GM19238 (cell line): Measurements from ENCODE around the gene SLC39A1.
"Not testable (repeated sequence)": the region's sequence is repeated elsewhere in the genome, so short reads cannot be mapped to it uniquely, and the experiment has no call there.

Experiments used
- DNase-seq: peaks from one replicate; pipeline ENCODE4 v3.0.0; 2011; ENCODE audit warnings: low spot score; ENCODE audit not compliant: insufficient read length

Gene SLC39A1

DNA sequence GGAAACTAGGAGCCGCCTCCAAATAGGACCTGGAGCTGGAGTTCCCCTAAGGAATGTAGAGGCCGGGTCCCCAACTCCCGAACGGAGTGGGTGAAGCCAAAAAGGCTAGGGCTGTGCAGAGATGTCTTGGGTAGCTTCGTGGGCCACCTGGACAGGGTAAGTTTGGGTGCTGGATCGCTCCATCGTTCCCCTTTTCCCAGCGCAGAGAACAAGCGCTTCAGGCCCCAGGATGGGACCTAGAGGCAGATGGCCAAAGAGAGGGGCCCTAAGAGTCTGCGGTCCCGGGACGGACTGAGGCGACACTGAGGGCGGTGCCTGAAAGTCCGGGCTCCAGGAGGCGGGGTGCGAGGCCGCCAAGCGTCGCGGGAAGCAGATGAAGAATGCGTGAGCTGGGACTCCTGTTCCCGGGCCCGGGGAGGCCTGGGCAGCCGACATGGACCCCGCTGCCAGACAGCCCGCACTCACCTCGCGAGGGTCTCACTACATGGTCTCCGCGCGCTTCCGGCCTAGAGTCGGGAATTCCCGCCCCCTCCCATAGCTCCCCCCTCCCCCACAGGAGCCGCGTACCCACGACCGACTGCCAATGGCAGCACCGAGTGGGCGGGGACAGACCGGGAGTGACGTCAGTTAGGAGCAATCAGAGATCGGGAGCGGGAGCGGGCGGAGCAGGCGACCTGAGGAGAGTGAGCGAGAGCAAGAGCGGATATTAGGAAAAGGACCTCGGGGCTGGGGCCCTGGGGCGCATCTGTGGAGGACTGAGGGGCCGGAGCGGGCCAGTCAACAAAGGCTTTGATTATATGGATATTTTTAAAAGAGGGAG is at the start of gene SLC39A1:
Gene SLC39A1 (minus strand): TSS at position 508 of the 820 bp plus-strand sequence. CDS start 822 bp downstream, outside the sequence.
- DNase-seq, result peak; percentile 83

DNA sequence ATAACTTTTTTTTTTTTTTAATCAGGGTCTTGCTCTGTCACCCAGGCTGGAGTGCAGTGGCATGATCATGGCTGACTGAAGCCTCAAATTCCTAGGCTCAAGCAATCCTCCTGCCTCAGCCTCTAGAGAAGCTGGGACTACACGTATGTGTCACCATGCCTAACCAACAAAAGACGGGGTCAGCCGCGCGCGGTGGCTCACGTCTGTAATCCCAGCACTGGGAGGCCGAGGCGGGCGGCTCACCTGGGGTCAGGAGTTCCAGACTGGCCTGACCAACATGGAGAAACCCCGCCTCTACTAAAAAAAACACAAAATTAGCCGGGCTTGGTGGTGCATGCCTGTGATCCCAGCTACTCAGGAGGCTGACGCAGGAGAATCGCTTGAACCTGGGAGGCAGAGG is 49.2 kb upstream of the SLC39A1 start:
- DNase-seq, result not testable (repeated sequence)

DNA sequence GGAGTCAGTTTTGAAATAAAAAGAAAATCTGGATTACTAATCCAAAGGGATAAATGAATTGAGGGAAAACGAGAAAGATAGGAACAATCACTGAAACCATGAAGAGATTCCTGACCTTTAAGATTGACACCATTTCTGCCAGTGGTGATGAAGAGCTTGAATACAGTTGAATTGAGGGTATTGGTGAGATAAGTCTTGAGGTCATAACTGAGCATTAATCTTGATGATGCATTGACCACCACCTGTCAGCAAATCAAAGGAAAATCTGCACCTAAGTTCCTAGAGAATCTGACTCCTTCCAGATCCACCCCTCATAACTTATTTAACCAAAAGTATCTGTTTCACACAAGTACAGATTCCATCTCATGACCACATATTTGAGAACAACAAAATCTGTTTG is 48.8 kb upstream of the SLC39A1 start:
- DNase-seq, result no peak

DNA sequence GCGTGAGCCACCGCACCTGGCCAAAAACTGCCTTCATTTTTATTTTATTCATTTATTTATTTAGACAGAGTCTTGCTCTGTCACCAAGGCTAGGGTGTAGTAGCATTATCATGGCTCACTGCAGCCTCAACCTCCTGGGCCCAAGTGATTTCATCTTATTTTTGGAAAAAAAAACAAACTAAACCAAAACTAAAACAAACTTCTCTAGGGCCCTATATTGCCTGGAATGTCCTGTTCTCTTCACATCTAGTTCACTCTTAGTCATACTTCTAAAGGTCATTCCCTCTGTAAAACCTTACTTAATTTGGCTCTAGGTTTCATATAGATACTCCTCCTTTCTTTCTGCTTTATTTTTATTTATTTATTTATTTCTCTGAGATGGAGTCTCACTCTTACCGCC is 42.8 kb upstream of the SLC39A1 start:
- no peak for DNase-seq

DNA sequence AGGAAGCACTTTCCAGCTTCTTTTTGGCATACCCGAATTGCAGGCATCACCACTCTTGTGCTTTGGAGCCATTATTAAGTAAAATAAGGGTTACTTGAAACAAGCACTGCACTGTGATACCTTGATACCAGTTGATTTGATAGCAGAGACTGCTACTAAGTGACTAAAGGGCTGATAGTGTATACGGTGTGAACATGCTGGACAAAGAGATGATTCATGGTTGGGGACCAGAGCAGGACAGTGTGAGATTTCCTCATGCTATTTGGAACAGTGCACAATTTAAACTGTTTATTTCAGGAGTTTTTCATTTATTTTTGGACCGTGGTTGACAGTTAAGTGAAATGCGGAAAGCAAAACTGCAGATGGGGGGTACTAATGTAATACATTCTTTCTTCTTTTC is 37.1 kb upstream of the SLC39A1 start:
- DNase-seq, result no peak

- not testable (repeated sequence) for DNase-seq
These were observed 33.5 kb upstream of the SLC39A1 start for GRCh38 chr1:153996882-153997281.

DNA sequence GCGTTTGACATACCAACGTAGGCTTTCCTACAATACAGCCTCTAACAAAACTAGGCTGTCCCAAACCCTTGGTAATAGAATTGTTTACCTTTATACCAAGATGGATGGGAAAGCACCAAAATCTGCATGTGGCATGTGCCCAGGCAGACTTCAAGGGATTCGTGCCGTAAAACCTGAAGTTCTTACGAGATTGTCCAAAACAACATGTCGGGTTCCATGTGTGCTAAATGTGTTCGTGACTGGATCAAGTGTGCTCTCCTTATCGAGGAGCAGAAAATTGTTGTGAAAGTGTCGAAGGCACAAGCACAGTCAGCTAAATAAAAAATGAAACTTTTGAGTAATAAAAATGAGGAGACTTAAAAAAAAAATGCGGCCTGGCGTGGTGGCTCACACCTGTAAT is 32.3 kb upstream of the SLC39A1 start:
- no peak for DNase-seq

DNA sequence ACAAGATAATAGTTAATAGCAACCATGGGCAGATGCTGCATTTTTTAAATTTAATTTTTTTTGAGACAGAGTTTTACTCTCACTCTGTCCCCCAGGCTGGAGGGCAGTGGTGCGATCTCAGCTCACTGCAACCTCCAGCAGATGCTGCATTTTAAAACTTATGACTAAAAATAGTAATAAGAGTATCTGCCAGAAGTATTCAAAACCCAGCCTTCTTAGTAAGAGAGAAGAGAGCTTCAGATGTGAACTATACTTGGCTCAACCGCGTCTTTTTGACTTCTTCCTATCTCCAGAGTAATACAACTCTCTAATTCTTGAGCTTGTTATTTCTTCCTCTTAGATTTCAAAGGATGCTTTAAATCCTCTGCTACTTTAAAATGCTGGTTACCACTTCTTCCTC is 31.9 kb upstream of the SLC39A1 start:
- no peak for DNase-seq

- DNase-seq, result no peak
These were observed 28.5 kb upstream of the SLC39A1 start for GRCh38 chr1:153991806-153992205.

GRCh38 chr1:153991151-153991630 is 27.9 kb upstream of the SLC39A1 start:
- DNase-seq, result no peak

DNA sequence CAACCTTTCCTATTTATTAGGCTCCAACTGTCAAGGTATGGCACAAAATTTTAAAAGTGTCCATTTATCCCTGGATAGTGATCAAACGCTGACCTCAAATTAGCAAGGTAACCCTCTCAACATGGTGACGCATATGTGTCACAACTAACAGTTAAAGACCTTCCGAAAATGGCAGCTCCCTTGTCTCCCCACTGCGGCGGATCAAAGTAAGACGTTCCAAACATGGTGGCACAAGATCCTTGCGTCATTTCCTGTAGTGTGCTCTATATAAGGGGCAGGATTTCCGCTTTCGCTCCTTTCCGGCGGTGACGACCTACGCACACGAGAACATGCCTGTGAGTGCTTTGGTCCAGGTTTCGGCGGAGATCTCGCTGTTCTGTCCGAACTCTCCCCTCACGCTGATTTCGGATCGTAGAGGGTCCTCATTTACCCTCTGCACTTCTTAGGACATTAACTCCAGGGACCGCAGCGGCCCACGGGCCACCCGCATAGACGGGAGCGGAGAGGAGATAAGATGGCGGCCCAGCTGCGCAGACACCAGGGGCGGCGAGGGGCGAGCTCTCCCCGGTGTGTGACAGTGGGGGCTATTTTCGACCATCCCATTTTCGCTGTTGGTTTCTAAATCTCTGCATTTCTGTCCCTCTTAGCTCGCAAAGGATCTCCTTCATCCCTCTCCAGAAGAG is 27.3 kb upstream of the SLC39A1 start, which contains the start of gene RPS27:
Gene RPS27 (plus strand): TSS at position 295 of the 683 bp plus-strand sequence. CDS start 35 bp downstream, at position 330.
- DNase-seq, result peak; percentile 79

DNA sequence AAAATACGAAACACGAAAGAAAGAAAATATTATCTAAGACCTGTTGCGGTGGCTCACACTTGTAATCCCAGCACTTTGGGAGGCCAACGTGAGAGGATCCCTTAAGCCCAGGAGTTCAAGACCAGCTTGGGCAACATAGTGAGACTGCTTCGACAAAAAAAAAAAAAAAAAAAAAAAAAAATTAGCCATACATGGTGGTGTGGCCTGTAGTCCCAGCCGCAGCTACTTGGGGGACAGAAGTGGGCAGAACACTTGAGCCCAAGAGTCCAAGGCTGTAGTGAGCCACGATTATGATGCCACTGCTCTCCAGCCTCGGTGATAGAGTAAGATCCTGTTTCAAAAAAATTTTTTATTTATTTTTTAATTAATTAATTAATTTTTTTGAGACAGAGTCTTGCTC is 24.3 kb upstream of the SLC39A1 start:
- DNase-seq, result no peak

DNA sequence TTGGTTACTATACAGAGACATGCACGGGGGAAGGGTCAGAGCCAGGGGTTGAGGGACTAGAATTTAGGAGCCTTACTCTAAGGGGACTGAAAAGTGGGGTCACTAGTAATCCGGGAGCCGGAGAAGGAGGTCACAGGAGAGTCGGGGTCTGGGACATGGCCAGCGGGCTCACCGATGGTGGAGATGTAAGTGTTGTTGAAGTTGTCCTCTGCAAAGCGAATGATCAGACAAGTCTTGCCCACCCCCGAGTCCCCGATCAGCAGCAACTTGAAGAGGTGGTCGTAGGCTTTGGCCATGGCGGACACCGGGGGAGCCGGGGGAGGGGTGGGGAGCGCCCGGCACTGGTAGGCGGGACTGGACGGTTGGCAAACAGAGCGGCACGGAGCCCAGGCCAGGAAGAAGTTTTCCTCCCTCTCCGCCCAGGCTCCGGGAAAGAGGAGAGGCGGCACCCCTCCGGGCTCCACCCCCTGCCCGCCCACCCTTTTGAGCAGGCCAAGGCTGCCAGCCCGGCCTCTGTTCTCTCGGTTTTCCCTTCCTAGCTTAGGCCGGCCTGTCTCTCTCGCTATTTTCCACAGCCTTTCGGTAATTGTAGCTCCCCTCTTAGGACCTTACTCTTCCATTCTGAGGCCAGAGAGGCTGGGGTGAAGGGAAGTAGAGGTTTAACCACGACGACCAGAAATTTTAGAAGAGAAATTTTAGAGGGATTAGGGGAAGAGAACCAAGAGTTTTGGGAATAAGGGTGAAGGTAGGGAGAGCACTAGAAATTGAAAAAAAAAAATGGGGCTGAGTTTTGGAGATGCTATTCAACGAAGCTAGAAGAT is 22.8 kb upstream of the SLC39A1 start, which contains the start of gene RAB13:
Gene RAB13 (minus strand): TSS at position 399 of the 821 bp plus-strand sequence. CDS start 103 bp downstream, at position 296.
- DNase-seq, result no peak

- no peak for DNase-seq
These were observed 22.1 kb upstream of the SLC39A1 start for GRCh38 chr1:153985341-153985912.

- DNase-seq, result no peak
These were observed 21.0 kb upstream of the SLC39A1 start for GRCh38 chr1:153984123-153984894.

DNA sequence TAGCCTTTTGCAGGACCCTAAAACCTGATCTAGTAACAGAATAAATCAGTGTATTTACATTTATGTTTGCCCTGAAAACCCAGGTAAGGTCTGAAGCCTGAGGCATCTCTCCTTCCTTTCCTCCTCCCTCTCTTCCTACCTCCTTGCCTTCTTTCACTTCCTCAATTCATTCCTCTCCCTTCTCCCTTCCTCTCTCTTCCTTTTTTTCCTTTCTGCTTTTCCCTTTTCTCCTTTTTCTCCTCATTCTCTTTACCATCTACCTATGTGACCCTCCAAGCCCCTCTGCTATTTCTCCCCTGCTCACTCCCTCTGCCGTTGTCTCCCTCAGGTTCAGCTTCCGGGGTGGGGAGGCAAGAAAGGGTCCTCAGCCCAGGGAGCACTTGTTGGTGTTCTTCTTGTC is 18.4 kb upstream of the SLC39A1 start:
- not testable (repeated sequence) for DNase-seq

GRCh38 chr1:153979091-153979490 is 15.8 kb upstream of the SLC39A1 start:
- not testable (repeated sequence) for DNase-seq

DNA sequence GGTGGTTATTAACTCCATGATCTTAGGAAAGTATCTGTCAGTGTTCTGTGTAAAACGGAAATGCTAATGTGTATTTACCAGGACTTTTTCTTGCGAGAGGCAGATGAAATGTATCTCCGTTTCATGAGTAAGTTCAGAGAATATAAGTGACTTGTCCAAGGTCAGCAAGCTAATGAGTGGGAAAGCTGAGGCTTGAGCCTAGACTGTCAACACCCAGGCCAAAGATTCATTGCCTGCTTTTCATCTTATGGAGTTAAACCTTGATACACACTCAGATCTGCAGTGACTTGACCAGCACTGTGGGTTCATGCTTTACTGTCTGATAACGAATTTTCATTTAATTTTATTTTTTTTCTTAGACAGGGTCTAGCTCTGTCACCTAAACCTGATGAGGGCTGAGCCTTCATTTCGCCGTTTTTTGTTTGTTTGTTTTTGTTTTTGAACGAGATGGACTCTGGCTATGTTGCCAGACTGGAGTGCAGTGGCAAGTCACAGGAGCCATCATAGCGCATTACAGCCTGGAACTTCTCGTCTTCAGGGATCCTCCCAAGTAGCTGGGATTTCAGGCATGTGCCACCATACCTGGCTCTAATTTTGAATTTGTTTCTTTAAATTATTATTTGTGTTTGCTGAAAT is 15.1 kb upstream of the SLC39A1 start:
- DNase-seq, result no peak
